ENCODE measurements around the gene FPR2. TPM values are rescaled to one million over a fixed set of nuclear protein-coding genes. Genes with fewer than 3 reads are reported as not detected.

Gene FPR2
- total and polyA plus RNA-seq, 2 donors (not counting 1 experiment from before 2014, with no cell fraction given): not detected

- Mint-ChIP-seq H3K27ac (no peak overlapping the region), H3K4me1 (peaks cover 3% of the 10 kb centered on the region), H3K27me3 (peaks cover 4% of the 10 kb centered on the region), H3K4me3 (no peak overlapping the region), H3K9me3 (ENCODE audit: insufficient read depth) (no peaks in the 10 kb centered on the region)
- no peak overlapping the region for H2AFZ ChIP-seq (ENCODE audit: insufficient read depth, low read depth, low read length, poor library complexity, severe bottlenecking)
- H3K27me3 ChIP-seq (replicated peaks in 1 of 4; ENCODE audit: control extremely low read depth in 1 of 4, control insufficient read depth in 3 of 4, insufficient read depth in 4 of 4, low read length in 3 of 4): no peaks in the 10 kb centered on the region
- TF ChIP-seq CTCF (IDR thresholded peaks at IDR 0.05): no peak
- TF ChIP-seq EZH2 (IDR thresholded peaks at IDR 0.05; ENCODE audit: borderline replicate concordance, insufficient read depth, low read depth, low read length, poor library complexity, severe bottlenecking): no peak
- POLR2A ChIA-PET: no interaction called here
- DNase-seq (no peak), ATAC-seq (ENCODE audit: low read depth) (no peak)
- H3K4me2 ChIP-seq (replicated peaks; ENCODE audit: low read depth, low read length, poor library complexity, severe bottlenecking): no peak overlapping the region
- no peaks in the 10 kb centered on the region for H3K4me1 ChIP-seq (ENCODE audit: control insufficient read depth in 2 of 2, insufficient read depth in 2 of 2, low read length in 2 of 2)
- no peak overlapping the region for H3K9ac ChIP-seq (ENCODE audit: low read length)
- no peak overlapping the region for H3K4me3 ChIP-seq (ENCODE audit: control extremely low read depth in 1 of 5, extremely low read depth in 1 of 5, insufficient read depth in 1 of 5, low read depth in 2 of 5, low read length in 4 of 5)
- no peaks in the 10 kb centered on the region for H4K20me1 ChIP-seq (ENCODE audit: control insufficient read depth, insufficient read depth, low read length, poor library complexity, severe bottlenecking)
- H3K27ac ChIP-seq (ENCODE audit: low read length in 2 of 2): no peak overlapping the region
- CTCF ChIA-PET: no interaction called here
- intact Hi-C loops (cut with micrococcal nuclease): no loop called here
- H3K9me3 ChIP-seq (ENCODE audit: control extremely low read depth in 1 of 3, control insufficient read depth in 2 of 3, insufficient read depth in 1 of 3, low read length in 2 of 3): peaks cover 3 to 8% (median 5%) of the 10 kb centered on the region in 3 donors
- no peaks in the 10 kb centered on the region for H3K36me3 ChIP-seq (replicated peaks in 1 of 2; ENCODE audit: control extremely low read depth in 1 of 2, control insufficient read depth in 1 of 2, extremely low read depth in 1 of 2, insufficient read depth in 2 of 2, low read length in 1 of 2)
- WGBS (ENCODE audit: insufficient coverage): 84% methylated on average over 3 of the region's 6 CpGs
- no peaks in the 10 kb centered on the region for H3K79me2 ChIP-seq (ENCODE audit: control insufficient read depth, insufficient read depth, low read length)
These were observed 25.9 kb downstream of the FPR2 start for GRCh38 chr19:51786646-51787494.

DNA sequence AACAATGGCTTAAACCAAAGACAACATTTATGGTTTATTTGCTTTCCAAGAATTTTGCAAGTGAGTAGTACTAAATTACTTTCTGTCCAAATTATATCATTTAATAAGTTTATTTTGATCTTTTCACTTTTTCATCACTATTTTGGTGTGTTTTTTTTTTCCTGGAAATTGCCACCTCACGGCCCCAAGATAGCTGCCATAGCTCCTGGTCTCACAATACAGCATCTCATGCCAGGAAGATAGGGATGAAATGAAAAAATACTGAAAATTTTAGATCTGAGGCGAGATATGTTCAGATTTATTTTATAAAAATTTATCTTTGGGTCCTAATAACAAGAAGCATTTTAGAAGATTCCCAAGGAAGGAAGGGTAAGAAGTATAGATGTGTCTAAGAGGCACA, 27.0 kb downstream of the FPR2 start:
- no peak overlapping the region for H3K4me2 ChIP-seq (replicated peaks; ENCODE audit: low read depth, low read length, poor library complexity, severe bottlenecking)
- no peaks in the 10 kb centered on the region for H3K9me3 Mint-ChIP-seq (ENCODE audit: insufficient read depth)
- H4K20me1 ChIP-seq (ENCODE audit: control insufficient read depth, insufficient read depth, low read length, poor library complexity, severe bottlenecking): no peaks in the 10 kb centered on the region
- TF ChIP-seq EZH2 (IDR thresholded peaks at IDR 0.05; ENCODE audit: borderline replicate concordance, insufficient read depth, low read depth, low read length, poor library complexity, severe bottlenecking) (no peak), CTCF (IDR thresholded peaks at IDR 0.05) (no peak)
- ATAC-seq (ENCODE audit: low read depth) (no peak), DNase-seq (no peak)
- POLR2A ChIA-PET: no interaction called here
- H3K36me3 ChIP-seq (replicated peaks in 1 of 2; ENCODE audit: control extremely low read depth in 1 of 2, control insufficient read depth in 1 of 2, extremely low read depth in 1 of 2, insufficient read depth in 2 of 2, low read length in 1 of 2): no peaks in the 10 kb centered on the region
- H3K27ac Mint-ChIP-seq: no peak overlapping the region
- H3K4me1 ChIP-seq (ENCODE audit: control insufficient read depth in 2 of 2, insufficient read depth in 2 of 2, low read length in 2 of 2): no peaks in the 10 kb centered on the region
- peaks cover 4% of the 10 kb centered on the region for H3K27me3 Mint-ChIP-seq
- WGBS (ENCODE audit: insufficient coverage): no CpG with 5 or more reads among the region's 2 CpGs
- intact Hi-C loops (cut with micrococcal nuclease): no loop called here
- peaks cover 3% of the 10 kb centered on the region for H3K4me1 Mint-ChIP-seq
- no peak overlapping the region for H3K4me3 Mint-ChIP-seq
- peaks cover 3 to 14% (median 5%) of the 10 kb centered on the region in 3 donors for H3K9me3 ChIP-seq (ENCODE audit: control extremely low read depth in 1 of 3, control insufficient read depth in 2 of 3, insufficient read depth in 1 of 3, low read length in 2 of 3)
- no peak overlapping the region for H2AFZ ChIP-seq (ENCODE audit: insufficient read depth, low read depth, low read length, poor library complexity, severe bottlenecking)
- H3K4me3 ChIP-seq (ENCODE audit: control extremely low read depth in 1 of 5, extremely low read depth in 1 of 5, insufficient read depth in 1 of 5, low read depth in 2 of 5, low read length in 4 of 5): no peak overlapping the region
- no peaks in the 10 kb centered on the region for H3K79me2 ChIP-seq (ENCODE audit: control insufficient read depth, insufficient read depth, low read length)
- CTCF ChIA-PET: interaction anchor here (1.5 to 1.9 kb wide), 2 partner anchors 10 to 129 kb away, joined by 3 to 5 read pairs; no protein-coding TSS in a partner anchor
- H3K9ac ChIP-seq (ENCODE audit: low read length): no peak overlapping the region
- no peak overlapping the region for H3K27ac ChIP-seq (ENCODE audit: low read length in 2 of 2)
- H3K27me3 ChIP-seq (replicated peaks in 1 of 4; ENCODE audit: control extremely low read depth in 1 of 4, control insufficient read depth in 3 of 4, insufficient read depth in 4 of 4, low read length in 3 of 4): no peaks in the 10 kb centered on the region
